ENCODE results near the gene MZB1.

DNA sequence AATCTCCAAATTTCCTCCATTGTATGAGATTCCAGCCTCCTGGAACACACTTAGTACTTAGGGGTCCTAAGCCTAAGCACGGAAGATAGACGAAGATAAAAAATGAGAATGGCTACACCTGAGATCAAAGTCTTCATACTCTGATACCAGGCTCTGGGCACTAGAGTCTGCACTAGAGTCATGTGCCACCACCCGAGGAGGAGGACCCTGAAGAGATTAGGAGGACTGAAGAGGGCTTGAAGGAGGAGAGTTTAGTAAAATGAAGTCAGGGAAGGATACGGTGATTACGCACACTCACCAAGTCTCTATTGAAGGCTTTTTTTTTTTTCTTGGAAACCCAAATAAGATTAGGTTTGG lies 14.7 kb upstream of the MZB1 start:
- TF ChIP-seq CTCF (conservative IDR thresholded peaks at IDR 0.05 in 1 of 2, IDR thresholded peaks at IDR 0.05 in 1 of 2; ENCODE audit: low read depth in 1 of 2, low read length in 2 of 2) (no peak), EZH2 (IDR thresholded peaks at IDR 0.05; ENCODE audit: low read length, missing control alignments) (no peak)

Measured in fibroblast of lung (primary cell).